Fibroblast of pulmonary artery (primary cell): ENCODE data around the gene ATP8B1.

Experiments used
- DNase-seq: peaks from one replicate; pipeline ENCODE4 v3.0.0-alpha.2; 2010; ENCODE audit warnings: low read depth
- H3K4me3 ChIP-seq: replicated peaks from 2 replicates; pipeline ENCODE4 v1.5.1; 2011; ENCODE audit warnings: low read depth, mild to moderate bottlenecking, control low read depth, low read length, moderate library complexity
- TF ChIP-seq, protein P1 (sequence below): IDR thresholded peaks from 2 replicates; pipeline ENCODE4 v1.5.1; 2011; ENCODE audit warnings: mild to moderate bottlenecking, control low read depth, low read length, inconsistent platforms; ENCODE audit errors: missing control alignments

The ATP8B1 gene

DNA sequence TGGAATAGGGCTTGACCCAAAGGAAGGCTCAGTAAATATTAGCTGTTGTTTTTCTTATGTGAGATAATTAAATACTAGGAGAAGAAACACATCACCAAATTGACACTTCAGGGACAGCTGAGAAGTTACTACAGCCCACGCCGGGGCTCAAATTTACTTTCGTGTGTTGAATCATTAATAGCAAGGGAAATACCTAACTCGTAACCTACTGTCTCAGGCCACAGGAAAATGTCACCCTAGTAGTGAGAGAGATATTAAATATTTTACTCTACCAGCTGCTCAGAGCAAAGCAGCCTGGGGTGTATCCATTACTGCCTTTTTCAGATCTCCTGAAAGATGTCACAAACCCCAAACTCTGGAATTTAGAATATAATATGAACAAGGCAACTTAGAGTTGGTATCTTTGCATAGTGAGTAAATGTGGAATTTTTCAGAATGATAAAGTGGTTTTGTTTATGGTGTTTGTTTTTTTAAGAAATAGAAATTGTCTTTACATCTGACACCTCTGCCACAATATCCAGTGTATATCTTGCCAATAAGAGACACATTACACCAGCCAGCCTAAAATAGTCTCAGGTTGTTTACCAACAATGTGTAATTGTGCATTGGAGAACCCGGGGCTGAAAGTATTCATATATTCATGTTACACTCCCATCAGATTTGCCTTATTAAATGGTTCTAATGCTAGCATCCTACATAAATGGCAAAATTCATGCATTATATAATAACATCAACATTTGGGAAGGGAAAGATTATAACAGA lies 48.4 kb downstream of the ATP8B1 start:
- TF ChIP-seq, protein P1, sequence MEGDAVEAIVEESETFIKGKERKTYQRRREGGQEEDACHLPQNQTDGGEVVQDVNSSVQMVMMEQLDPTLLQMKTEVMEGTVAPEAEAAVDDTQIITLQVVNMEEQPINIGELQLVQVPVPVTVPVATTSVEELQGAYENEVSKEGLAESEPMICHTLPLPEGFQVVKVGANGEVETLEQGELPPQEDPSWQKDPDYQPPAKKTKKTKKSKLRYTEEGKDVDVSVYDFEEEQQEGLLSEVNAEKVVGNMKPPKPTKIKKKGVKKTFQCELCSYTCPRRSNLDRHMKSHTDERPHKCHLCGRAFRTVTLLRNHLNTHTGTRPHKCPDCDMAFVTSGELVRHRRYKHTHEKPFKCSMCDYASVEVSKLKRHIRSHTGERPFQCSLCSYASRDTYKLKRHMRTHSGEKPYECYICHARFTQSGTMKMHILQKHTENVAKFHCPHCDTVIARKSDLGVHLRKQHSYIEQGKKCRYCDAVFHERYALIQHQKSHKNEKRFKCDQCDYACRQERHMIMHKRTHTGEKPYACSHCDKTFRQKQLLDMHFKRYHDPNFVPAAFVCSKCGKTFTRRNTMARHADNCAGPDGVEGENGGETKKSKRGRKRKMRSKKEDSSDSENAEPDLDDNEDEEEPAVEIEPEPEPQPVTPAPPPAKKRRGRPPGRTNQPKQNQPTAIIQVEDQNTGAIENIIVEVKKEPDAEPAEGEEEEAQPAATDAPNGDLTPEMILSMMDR, result no peak
- H3K4me3 ChIP-seq, result no peak overlapping the region
- DNase-seq, result no peak

DNA sequence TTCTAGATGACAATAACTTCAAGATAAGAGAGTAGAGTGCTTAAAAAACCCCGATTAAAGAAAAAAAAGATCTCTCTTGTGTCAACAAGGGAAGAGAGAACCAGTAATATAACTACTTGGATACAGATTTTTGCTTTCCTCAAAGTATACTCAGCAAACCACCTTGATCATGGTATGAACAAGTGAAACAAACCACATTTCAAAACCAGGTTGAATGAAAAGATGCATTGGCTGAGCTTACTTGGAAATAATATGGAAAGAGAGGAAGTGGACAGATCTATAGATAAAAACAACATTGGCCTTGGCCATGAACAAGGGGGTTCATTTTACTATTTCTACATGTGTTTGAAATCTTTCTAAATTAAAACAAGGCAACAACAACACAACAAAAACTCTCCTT lies 50.1 kb downstream of the ATP8B1 start:
- TF ChIP-seq, protein P1, result no peak
- DNase-seq, result no peak
- no peak overlapping the region for H3K4me3 ChIP-seq

DNA sequence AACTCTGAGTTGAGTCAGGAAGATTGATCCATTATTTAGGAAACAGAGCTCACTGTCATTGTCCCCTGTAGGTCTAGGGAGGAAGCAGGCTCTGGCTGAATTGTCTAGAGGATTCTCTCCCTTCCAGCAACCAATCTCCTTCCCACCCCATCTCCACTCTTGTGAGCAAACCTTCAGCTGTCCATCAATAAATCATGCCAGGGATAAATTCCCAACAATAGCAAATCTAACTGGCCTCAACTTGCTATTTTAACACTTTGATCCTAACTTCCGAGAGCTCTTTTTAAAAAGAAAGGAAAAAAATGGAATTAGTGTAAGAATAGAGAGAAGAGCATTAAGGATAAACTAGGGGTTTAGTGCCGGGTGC lies 53.5 kb downstream of the ATP8B1 start:
- TF ChIP-seq, protein P1, result no peak
- DNase-seq, result no peak
- no peak overlapping the region for H3K4me3 ChIP-seq

DNA sequence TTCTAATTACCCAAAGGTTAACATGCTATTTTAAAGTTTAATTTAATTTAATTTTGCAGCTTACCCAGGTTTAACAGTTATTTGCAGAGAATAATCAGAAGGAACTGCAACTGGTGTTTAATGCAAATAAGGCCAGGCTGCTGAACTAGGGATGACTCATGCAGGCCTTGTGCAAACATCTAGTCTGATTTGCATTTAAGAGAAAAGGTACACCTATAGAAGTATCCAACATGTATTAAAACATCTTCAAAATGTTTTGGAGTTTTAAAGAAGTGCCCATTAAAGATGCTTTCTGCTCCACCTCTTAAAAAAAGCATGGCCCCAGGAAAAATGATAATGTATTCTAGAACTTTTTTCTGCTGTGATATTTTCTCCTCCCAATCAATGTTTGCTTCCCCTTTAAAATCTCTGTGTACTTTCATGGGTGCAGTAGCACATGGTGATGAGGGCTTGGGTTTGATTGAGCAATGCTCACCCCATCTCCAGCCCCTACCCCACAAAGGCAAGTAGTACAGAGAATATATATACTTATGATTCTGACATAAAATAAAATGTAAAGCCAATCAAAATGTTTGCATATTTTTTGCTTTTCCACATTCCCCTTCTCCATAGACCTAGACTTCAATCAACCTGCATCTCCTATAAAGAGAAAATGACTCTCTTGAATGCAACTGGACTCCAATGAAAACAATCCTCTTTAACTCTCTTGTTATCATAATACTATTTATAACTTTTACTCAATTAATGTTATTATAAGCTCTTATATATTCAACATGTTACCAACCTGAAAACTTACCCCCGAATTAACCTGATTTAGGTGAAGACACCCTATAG lies 54.1 kb downstream of the ATP8B1 start:
- TF ChIP-seq, protein P1, result no peak
- H3K4me3 ChIP-seq, result no peak overlapping the region
- peak; percentile 47 for DNase-seq

DNA sequence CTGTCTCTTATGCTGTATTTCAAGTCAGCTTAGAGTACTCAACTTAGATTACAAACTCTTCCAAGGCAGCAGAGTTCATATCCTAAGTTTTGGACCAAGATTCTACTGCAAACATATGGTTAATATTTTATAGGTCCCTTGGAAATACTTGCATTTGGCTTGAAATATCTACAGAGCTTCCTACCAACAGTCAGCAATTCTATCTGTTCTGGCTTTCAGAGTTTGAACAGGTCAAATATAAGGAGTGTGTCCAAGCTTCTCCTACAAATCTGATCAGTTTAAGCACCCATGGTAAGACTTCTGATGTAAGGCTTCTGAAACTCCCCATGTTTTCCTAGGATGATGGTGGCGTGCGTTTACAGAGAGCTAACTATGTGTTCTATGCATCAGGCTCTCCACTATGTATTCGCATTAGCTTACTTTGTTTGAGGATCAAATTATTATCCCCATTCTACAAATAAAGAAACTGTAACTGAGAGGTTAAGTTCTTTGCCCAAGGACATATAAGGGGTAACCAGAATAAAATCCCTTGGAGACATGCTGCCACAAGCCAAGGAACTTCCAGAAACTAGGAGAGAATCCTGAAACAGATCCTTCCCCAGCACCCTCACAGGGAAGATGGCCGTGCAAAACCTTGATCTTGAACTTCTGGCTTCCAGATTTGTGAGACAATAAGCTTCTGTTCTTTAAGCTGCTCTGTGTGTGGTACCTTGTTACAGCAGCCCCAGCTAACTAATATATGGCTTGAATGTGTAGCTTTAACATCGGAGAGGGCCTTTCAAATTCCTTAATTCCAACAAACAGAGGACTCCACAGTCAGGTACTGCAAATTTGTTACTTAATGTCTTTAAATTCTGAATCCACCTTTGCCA lies 55.1 kb downstream of the ATP8B1 start:
- TF ChIP-seq, protein P1, result no peak
- no peak for DNase-seq
- H3K4me3 ChIP-seq, result no peak overlapping the region

DNA sequence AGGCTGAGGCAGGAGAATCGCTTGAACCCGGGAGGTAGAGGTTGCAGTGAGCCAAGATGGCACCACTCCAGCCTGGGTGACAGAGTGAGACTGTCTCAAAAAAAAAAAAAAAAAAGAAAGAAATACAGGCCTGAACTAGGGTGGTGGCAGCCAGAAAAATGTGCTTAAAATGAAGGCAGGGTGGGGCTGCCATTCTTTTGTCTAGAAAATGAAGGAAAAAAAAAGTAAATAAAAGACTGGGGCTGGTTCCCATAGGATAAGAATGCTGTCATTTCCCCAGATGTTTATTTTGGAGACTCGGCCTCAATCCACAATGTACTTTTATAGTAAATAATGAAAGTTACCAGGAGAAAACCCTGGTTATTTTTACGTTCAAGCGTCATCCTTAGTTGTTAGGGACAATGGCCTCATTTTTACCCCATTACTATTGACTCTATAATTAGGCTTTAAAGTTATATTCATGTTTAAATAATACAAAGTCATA lies 58.9 kb downstream of the ATP8B1 start:
- DNase-seq, result peak; percentile 52
- H3K4me3 ChIP-seq, result no peak overlapping the region
- TF ChIP-seq, protein P1, result no peak
